GM19324 (cell line): ENCODE measurements around the gene GPC5.
"Not testable (repeated sequence)": the region's sequence is repeated elsewhere in the genome, so short reads cannot be mapped to it uniquely, and the experiment has no call there.

Experiments
- ATAC-seq: cut with Tn5 transposase; IDR thresholded peaks from one replicate; pipeline ENCODE4 v1.9.1; 2021; ENCODE audit warnings: mild to moderate bottlenecking, moderate library complexity; ENCODE audit not compliant: unreplicated experiment, low FRiP score

Gene GPC5

GRCh38 chr13:92403606-92404005, 1005.2 kb downstream of the GPC5 start:
- ATAC-seq, result no peak

DNA sequence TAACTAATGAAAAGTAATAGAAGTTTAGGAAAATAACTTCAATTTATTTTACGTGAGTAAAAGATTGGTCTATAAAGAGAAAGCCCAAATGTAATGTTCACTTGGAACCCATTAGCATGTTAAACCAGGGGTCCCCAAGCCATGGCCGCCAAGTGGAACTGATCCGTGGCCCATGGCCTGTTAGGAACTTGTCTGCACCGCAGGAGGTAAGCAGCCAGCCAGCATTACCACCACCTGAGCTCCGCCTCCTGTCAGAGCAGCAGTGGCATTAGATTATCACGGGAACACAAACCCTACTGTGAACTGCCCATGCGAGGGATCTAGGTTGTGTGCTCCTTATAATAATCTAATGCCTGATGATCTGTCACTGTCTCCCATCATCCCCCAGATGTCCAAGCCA, 1009.4 kb downstream of the GPC5 start:
- ATAC-seq, result no peak

DNA sequence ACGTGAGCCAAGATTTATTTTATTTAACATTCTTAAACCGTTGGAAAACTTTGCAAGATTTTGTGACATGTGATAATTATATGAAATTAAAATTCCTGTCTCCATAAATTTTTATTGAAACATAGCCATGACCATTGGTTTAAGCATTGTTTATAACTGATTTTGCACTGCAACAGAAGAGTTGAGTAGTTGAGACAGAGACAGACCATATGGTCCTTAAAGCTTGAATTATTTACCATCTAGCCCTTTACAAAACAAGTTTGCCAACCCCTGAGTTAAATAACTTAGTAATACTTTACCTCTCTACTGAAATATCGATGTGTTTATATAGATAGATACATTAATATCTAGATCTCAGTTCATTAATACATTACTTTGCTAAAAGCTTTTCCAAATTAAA, 1014.1 kb downstream of the GPC5 start:
- no peak for ATAC-seq

DNA sequence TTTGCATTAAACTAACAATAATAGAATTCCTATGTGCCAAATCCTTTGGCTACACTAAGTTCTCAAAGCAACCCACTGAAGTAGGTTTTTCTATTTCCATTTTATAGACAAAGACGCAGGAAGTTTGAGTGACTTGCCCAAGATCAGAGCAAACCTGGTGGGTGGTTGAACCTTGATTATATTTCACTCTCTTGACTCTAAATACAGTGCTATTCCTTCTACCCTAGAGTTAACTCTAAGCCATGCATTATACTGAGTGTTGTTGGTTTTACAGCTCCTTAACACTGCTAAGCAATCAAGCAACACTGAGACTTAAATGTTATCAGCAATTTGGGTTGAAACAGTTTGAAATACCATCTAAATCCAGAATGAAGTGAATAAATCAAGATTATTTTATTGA, 1014.6 kb downstream of the GPC5 start:
- ATAC-seq, result no peak

DNA sequence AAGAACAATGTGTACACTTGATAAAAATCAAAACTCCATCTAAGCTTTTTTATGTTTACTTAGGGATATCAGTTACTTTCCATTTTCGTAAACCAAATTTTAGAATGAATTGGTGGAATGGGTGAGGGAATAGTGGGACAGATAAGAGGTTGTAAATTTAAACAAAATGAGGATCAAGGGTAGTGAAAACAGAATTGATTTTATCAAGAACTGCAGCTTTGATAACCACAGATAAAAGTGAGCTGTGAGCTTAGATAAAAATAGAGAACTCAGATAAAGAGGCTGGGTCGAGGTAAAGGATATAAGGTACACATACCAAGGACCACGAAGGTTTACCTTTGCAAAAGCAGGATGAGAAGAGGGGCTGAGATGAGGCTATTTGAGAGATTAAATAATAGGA, 1015.0 kb downstream of the GPC5 start:
- ATAC-seq, result no peak

- ATAC-seq, result no peak
Measured at GRCh38 chr13:92414851-92415250, 1016.4 kb downstream of the GPC5 start.

- no peak for ATAC-seq
Measured at GRCh38 chr13:92415781-92416180, 1017.4 kb downstream of the GPC5 start.

- no peak for ATAC-seq
Measured at GRCh38 chr13:92418818-92419412, 1020.5 kb downstream of the GPC5 start.

GRCh38 chr13:92429231-92429630, 1030.8 kb downstream of the GPC5 start:
- ATAC-seq, result no peak

- no peak for ATAC-seq
Measured at GRCh38 chr13:92433386-92433785, 1035.0 kb downstream of the GPC5 start.

GRCh38 chr13:92433963-92434362, 1035.5 kb downstream of the GPC5 start:
- ATAC-seq, result no peak

DNA sequence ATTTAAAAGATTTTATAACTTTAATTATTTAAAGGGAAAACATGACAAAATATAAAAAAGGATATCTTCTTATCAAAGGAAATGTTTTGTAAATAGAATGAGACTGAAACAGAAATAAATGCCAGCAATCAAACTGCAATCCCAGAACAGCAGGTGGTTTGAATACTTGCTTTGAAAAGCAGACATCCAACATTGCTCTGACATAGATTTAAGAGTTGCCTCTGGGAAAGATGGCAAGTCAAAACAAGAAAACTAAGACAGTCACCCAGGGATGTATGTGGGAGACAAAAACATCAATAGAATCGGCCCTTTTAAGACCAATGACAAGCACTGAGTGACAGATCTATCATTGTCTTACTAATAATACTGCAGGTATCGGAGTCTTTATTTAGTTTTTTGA, 1038.5 kb downstream of the GPC5 start:
- ATAC-seq, result no peak

DNA sequence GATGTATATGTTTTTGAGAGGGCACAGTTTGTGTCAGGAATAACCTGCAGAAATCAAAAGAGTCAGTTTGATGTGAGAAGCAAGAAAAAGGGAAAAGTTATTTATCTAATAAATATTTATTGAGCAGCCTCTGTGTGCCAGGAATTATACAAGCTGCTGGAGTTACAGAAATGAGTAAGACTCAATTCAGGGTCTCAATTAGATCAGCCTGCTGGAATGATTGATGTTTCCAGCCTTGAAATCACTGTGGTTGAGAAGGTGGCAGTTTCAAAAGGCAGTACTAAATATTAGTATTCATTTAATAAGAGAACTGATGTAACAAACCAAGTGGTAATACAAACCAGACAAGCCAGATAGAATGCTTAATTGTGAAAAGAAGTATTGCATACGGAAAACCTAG, 1045.8 kb downstream of the GPC5 start:
- no peak for ATAC-seq

DNA sequence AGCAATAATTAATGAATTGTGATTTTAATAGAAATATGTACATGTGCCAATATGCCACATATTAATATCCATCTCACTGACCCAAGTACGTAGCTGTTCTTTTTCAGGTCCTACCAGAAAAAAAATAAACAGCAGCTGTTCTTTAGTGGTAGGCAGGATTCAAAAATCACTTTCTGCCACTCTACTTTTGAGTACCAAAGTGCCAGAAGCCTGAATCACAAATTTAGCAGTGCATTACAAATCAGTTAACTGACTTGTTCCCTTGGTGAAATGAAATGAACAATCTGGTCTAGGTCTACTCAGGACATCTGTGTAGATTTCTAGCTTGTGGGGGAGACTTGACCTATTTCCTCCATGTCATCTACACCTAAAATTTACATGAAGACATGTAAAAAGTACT, 1052.6 kb downstream of the GPC5 start:
- ATAC-seq, result no peak

DNA sequence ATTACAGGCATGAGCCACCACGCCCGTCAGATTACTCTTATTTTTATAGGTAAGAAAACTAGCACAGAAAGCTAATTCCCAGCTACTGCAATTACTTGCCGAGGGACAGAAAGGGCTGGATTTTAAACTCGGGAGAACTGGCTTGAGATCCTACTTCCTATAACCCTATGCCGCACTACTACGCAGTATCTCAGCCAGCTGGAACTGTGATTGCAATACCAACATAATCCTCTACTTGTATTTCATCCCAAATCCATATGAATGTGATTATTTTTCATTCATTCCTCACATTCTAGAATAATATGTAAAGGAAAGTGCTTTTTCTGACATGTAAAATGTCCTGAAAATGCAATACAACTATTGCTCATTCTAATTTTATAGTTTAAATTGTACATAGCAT, 1054.4 kb downstream of the GPC5 start:
- ATAC-seq, result no peak

- ATAC-seq, result no peak
Measured at GRCh38 chr13:92459306-92459705, 1060.9 kb downstream of the GPC5 start.

DNA sequence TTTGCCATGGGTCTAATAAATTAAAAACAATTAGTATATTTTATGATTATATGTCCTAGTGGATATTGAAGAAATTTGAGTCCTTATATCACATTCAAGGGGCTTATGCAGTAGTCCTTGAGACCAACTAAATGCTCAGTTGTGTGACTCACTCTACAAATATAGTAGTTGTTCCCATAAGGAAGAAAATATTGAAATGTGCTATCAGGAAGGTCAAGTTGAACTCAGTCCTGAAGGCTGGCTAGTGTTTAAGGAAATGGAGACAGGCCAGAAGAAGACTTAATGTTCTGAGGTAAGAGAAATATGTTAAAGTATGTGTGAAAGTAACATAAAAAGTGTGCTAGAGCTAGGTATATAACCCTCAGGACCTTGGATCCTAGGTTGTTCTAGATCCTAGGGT, 1062.1 kb downstream of the GPC5 start:
- ATAC-seq, result no peak

- no peak for ATAC-seq
Measured at GRCh38 chr13:92461402-92461801, 1063.0 kb downstream of the GPC5 start.

DNA sequence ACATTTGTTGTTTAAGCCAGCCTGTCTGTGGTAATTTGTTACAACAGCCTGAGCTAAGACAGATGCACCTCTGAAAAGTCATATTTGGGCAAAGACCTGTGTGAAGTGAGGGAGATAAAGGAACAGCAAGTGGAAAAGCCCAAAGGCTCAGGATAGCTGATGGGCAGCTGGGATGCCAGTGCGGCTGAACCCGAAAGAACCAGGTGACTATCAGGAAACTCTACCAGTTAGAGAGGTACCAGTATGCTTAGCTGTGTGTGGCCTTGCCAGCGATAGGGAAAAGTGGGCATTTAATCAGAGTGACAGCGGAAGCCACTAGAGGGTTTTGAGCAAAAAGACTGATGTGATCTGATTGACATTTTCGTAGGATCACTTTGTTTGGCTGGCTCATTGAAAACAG, 1063.4 kb downstream of the GPC5 start:
- no peak for ATAC-seq

- ATAC-seq, result no peak
Measured at GRCh38 chr13:92463134-92463533, 1064.7 kb downstream of the GPC5 start.

DNA sequence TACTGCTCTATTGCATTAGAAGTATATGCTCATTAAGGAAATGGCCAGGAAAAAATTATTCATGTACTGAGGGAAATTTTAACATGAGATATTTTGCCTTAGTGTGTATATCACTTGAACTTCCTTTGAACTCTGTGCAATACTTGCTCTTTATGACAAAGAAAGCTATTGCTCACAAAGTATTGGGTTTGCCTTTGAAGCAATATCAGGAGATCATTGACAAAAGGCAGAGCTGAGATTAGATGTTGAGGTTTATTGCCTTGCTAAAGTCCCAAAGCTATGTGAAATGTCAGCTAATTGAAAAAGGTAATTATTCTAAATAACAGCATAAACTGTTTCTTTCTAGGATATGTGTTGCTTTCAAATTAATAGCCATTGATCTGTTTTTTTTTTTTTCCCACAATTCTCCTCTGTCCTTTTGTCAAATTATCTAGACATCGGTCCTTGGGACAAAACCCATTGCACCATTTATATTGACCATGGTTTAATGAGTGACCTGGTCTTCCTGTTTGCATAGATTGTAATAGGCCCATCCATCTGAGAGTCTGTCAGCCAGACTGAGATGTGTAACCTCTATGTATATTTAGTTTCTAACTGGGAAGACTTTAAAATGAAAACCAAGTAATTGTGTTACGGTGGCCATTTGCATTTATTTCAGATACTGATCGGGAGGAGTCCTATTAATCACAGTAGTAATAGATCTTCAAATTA, 1075.5 kb downstream of the GPC5 start:
- no peak for ATAC-seq

DNA sequence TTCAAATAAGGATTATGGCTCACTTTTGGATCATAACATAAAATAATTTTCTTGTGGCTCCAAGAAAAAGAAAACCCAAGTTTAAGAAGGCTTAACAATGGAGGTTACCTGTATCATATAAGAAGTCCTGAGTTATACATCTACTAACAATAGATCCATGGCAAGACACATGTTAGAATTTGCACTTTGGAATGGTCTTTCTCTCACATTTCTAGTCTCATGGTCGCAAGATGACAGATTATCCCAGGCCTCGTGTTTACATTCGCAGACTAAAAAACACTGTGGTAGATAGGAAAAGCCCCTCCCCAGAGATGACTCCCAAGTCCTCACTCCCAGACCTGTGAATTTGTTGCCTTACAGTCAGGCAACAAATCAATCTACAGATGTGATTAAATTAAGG, 1082.0 kb downstream of the GPC5 start:
- no peak for ATAC-seq

GRCh38 chr13:92482790-92483189, 1084.4 kb downstream of the GPC5 start:
- not testable (repeated sequence) for ATAC-seq
